HG03571 (cell line): ENCODE results near the gene CACNA1B.
"Not testable (repeated sequence)": the region's sequence is repeated elsewhere in the genome, so short reads cannot be mapped to it uniquely, and the experiment has no call there.

Source experiments
- ATAC-seq: cut with Tn5 transposase; IDR thresholded peaks from one replicate; pipeline ENCODE4 v1.9.1; 2021; ENCODE audit not compliant: unreplicated experiment

The CACNA1B gene

DNA sequence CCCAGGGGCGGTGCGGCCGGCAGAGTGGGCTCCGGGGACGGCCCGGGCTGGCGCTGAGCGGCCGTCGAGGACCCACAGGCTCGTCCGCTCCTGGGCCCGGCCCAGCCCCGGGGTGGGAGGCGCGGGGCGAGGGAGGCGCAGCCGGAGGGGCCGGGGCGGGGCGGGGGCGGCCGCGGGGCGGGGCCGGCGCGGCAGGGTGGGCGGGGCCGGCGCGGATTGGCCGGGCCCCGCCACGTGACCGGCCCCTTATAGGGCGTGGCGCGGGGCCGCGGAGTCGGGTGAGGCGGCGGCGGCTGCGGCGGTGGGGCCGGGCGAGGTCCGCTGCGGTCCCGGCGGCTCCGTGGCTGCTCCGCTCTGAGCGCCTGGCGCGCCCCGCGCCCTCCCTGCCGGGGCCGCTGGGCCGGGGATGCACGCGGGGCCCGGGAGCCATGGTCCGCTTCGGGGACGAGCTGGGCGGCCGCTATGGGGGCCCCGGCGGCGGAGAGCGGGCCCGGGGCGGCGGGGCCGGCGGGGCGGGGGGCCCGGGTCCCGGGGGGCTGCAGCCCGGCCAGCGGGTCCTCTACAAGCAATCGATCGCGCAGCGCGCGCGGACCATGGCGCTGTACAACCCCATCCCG, at the start of gene CACNA1B:
Gene CACNA1B (plus strand): TSS at position 277 of the 617 bp plus-strand sequence. CDS start 152 bp downstream, at position 429.
- ATAC-seq = not testable (repeated sequence)

DNA sequence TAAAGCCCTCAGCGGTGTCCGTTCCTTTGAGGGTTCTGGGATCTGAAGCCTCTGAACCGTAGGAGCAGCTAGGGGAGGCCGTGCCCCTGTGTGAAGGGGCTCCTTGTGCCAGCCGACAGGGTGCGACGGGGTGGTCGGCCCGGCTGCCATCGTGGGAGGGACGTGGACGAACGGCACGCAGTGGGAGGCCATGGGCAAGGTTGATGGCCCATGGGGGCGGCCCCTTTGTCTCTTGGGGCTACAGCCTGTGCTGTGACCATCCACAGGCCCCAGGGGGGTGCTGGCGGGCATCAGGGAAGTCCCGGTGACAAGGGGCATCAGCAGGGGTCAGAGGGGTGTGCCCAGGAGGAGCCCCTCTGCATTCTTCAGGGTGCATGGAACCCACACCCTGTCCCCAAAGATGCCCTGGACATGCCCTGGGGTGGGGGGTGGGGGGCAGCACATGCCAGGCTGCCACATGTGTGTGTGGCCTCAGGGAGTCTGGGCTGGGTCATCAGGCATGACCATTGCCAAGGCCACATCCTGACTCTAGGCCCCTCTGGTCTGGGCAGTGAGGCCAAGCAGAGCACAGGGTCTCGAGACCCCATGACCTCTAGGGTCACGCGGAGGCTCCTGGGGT, 49.6 kb upstream of the CACNA1B start:
- no peak for ATAC-seq

DNA sequence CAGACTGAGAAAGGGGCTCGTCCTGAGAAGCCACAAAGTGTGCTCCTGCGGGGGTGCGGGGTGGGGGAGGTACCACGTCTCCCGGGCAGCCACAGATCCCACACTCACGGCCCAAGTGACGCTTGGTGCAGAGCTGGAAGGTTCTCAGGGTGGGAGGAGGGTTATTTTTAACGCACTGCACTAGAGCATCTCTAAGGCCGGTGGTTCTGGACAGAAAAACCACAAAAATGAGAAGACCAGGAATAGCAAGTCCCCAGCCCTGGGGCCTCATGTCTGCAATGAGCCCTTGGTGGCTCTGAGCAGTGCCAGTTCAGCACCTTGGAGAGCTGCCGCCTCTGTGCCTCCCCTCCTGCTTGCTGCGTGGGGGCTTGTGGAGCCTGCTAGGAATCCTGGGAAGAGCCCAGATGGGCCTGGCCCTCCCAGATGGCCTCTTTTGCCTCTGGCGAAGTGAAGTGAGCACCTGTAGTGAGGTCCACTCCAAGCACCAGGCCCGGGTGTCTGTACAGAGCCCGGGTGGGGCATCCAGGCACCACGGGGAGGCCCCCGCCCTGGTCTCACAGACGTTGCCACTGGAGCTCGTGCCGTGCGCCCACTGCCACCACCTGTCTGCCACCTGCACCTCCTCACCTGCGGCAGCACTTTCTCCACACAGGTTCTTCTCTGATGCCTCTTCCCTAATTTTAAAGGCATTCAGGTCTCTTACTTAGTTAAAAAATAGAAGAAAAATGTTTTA, 48.9 kb upstream of the CACNA1B start:
- no peak for ATAC-seq

DNA sequence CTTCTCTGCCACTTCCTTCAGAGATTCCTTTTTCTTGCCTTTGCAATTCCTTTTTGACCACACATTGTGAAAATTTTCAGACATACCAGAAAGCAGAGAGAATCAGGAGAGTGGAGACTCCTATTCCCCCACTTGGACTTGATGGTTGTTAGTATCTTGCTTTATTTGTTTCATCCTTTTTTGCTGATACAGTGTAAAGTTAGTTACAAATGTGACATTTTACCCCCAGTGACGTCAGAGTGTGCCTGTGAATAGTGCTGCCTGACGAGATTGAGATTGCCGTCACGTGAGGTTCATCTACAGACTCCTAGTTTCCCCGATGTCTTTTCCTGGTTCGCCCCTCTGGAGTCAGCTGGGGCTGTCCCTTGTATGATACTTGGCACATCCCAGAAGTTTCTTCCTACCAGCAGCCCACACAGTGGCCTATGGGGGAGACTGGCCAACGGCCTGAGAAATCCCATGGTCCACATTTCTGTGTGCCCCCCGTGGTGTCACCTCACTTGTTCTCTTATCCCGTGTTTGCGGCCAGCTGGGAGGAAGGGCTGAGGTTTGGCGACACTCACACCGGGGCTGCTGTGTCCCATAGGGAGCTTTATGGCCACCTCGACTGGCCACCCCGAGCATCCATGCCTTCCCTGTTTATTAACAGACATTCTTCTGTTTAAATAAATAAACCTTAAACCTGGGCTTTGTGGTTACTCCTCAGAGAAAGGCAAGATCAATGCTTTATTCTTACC, 48.2 kb upstream of the CACNA1B start:
- no peak for ATAC-seq

DNA sequence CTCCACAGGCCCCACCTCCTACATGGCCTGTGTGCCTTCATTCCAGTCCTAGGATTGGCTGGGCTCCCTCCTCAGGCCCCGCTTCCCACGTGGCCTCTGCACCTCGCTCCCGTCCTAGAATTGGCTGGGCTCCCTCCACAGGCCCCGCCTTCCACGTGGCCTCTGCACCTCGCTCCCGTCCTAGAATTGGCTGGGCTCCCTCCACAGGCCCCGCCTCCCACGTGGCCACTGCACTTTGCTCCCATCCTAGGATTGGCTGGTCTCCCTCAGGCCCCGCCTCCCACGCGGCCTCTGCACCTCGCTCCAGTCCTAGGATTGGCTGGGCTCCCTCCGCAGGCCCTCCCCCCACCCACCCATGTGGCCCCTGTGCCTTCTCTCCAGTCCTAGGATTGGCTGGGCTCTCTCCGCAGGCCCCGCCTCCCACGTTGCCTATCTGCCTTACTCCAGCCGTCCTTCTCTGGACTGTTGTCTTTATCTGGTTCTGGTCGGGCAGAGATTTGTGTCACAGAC, 45.3 kb upstream of the CACNA1B start:
- no peak for ATAC-seq

DNA sequence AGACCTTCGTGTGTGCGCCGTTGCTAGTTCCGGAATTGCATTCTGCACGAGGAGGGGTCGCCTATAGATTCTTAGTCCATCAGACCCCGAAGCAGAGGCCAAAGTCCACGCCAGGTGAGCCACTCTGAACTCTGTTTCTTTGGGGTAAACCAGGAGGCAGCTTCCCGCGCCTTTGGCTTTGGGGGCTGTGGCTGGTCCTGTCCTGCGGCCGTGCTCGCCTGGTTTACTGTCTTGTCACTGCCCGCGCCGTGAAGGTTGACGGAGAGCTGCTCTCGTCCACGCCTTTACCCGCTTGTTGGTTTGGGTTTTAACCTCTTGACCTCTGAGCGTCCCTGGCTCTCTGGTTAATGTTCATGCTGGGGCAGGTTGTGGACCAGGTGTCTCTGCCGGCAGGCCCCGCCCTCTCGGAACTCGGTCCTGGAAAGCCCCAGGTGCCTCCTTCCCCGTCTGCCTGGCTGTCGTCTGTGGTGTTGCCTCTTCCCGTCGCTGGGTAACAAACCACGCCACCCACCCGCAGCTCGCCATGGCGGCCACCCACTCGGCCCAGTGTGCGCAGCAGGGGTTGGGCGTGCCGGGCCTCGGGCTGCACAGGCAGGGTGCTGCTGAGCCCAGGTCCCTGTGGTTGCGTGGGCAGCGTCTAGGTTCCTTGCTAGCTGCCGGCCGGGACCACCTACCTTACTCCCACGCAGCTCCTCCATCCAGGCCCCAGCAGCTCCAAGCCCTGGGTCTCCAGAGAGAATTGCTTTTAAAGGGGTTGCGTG, 44.6 kb upstream of the CACNA1B start:
- no peak for ATAC-seq

DNA sequence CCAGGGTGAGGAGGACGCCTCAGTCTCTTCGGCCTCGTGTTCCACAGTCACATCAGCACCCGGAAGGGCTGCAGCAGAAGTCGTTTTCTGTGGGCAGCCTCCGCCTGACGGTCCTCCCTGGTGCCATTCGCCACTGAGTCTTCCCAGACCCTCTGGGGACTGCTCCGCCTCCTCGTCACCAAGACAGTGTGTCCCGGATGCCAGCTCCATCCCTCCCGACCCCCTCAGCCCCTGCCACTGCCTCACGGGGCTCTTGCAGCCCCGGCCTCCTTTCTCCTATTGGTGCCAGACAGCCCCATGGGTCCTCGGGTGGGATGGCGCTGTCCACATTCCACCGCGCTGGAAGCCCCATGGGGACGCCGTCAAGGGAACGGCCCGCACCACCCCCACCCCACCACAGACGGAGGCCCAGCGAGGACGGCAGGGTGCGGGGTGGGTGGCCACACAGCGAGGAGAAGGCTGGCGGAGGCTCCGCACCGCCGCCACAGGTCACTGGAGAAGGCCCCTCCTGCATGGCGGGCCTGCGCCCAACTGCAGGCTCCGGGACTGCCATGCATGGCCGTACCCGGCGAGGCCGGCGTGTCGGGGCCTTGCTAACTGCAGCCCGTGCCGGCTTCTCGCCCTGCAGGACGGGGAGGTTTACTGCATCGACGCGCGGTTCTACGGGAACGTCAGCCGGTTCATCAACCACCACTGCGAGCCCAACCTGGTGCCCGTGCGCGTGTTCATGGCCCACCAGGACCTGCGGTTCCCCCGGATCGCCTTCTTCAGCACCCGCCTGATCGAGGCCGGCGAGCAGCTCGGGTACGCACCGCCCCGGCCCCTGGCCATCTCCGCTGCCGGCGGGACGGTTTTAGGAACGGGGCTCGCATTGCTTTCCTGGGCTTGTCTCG, 43.6 kb upstream of the CACNA1B start:
- ATAC-seq = no peak

DNA sequence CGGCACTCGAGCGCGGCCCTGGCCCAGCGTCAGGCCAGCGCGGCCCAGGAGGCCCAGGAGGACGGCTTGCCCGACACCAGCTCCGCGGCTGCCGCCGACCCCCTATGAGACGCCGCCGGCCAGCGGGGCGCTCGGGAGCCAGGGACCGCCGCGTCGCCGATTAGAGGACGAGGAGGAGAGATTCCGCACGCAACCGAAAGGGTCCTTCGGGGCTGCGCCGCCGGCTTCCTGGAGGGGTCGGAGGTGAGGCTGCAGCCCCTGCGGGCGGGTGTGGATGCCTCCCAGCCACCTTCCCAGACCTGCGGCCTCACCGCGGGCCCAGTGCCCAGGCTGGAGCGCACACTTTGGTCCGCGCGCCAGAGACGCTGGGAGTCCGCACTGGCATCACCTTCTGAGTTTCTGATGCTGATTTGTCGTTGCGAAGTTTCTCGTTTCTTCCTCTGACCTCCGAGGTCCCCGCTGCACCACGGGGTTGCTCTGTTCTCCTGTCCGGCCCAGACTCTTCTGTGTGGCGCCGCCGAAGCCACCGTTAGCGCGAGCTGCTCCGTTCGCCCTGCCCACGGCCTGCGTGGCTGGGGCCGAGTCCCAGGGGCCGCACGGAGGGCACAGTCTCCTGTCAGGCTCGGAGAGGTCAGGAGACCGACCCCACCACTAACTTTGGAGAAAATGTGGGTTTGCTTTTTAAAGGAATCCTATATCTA, 42.6 kb upstream of the CACNA1B start:
- no peak for ATAC-seq

DNA sequence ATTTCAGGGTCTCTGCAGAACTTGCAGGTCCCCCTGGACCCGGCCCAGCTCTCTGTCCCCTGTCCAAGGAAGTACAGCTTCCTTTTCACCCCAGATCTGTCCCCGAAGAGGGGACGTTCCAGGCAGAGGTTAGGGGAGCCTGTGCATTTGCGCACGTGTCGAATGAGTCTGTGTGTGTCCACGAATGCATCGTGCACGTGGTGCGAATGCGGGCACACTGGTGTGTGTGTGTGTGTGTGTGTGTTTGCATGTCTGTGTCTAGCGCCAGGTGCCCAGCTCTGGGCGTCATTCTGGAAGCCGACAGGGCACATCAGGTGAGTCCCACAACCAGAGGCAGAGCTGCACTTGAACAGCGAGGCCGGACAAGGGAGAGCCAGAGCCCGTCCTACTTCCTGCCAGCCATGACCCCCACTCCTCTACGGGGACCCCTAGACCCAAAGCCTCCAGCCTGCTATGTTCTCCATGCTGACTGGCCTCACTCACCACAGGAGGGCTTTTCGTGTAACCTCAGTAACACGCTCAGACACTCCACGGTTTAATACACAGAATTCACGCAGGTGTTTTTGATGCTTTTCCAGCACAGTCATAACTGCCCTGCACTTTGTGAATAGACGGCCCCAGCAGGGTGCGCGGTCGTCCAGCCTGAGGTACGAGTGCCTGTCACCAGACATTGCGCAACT, 41.3 kb upstream of the CACNA1B start:
- no peak for ATAC-seq

DNA sequence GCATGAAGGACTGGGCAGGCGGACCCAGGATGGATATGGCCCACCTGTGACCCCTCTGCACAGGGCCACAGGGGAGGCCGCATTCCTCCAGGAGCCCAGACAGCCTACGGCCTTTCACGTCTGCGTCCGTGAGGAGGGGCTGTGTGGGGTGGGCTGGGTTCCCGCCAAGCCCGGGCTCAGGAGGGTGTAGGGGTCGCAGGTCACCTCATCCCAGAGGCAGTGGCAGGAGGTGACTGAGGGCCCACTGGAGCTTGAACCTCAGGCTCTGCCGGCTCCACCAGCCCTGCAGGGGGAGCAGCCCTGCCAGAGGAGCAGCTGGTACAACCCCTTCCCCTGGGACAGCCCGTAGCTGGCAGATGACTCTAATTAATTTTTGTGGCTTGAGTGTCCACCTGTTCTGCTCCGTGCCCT, 40.7 kb upstream of the CACNA1B start:
- ATAC-seq = no peak

DNA sequence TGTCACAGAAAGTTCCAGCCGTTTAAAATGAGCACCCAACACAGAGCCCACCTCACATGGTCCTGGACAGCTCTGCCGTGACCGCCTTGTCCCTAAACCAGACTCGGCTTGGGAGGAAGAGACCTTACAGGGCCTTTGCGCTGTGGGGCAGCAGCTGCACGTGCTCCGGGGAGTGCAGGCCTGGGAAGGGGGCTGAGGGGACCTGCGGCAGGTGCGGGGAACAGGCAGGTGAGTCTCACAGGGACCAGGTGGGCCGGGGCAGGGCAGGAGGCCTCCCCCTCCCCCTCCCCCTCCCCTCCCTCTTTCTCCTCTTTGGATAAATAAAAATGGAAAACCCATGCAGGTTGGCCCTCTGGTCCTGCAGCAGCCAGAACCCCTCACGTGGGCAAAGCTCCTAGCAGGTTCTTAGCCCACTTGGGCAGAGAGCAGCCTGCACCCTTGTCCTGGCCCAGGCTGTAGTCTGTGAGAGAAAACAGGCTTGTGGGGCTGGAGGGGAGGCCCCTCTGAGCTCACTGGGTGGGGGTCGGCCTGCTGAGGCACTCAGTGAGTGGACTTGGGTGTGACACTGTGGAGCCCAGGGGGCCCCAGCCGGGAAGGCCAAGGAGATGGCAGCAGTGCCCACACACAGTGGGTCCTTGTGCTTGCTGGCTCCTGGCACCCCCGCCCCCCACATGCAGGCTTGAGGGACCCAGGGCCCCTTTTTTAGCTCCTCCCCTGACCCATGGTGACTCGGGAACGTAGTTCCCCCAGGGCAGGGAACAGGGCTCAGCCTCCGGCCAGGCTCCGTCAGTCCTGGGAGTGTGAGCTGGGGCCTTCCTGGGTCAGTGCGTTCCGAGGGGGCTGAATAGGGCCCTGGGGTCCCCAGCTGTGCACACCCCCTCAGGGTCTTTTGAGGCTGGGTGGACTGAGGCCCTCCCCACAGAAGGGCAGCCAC, 40.0 kb upstream of the CACNA1B start:
- no peak for ATAC-seq

DNA sequence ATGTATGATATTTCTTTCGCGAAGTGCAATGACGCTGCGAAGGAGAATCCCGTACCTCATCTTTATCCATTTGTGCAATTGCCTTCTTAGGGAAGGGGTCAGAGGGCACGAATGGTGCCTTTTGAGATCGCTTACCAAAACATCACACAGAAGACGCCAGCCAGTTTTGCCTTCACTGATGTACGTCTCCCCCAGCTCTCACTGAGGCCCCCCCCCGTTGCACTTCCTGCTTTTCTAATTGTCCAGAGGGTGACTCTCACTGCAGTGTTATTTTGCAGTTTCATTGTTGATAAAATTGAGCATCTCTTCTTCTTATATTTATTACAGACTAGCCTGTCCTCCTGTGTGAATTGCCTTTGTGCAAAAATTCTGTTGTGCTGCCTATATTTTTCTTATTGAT, 39.0 kb upstream of the CACNA1B start:
- ATAC-seq = no peak

DNA sequence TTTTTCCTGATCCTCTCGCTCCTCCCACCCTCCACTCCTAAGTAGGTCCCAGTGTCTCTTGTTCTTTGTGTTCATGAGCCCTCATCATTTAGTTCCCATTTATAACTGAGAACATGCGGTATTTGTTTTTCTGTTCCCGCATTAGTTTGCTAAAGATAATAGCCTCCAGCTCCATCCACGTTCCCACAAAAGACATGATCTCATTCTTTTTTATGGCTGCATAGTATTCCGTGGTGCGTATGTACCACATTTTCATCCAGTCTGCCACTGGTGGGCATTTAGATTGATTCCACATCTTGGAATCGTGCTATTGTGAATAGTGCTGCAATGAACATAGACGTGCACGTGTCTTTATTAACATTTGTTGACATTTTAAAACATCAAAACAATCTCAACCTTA, 34.2 kb upstream of the CACNA1B start:
- no peak for ATAC-seq

DNA sequence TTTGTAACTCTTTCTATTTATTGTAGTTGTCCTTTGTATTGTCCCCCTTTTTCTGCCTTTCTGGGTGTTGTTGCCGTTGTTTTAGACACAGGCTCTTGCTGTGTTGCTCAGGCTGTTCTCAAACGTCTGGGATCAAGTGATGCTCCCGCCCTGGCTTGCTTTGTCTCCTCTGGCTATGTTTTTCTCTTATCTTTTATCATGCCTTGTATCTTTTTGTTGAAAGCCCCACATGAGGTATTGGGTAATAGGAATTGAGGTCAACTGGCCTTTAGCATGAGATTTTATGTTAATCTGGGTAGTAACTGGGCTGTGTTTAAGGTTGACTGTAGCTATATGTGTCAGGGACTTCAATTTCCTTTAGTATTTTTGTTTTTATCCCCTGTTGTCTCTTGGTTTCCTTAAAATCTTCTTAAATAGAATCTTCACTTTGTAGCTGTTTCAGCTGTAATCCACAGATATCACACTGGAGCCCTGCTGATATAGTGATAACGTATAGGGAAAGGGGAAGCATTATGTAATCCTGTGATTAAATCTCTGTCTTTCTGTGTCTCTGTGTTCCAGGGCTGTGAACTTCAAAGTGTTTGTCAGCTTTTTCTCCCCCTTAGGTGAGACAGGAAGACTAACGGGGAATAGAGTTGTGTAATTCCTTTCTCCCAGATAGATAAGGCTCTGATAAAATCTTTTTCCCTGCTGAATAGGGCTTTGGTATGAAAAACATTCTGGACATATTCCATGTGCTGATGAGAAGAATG, 25.9 kb upstream of the CACNA1B start:
- ATAC-seq = no peak

DNA sequence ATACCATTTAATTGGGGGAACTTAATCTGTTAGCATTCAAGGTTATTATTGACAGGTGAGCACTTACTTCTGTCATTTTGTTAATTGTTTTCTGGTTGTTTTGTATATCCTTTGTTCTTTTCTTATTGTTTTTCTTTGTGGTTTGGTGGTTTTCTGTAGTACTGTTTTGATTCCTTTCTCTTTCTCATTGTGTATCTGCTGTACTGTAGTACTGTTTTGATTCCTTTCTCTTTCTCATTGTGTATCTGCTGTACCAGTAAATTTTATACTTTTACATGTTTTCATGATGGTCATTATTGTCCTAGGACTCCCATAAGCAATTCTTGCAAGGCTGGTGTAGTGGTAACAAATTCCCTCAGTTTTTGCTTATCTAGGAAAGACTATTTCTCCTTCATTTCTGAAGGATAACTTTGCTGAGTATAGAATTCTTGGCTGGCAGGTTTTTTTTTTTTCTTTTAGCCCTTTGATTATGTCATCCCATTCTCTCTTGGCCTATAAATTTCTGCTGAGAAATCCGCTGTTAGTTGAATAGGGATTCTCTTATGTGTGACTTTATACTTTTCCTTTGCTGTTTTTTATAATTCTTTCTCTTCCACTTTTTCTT, 24.1 kb upstream of the CACNA1B start:
- no peak for ATAC-seq

DNA sequence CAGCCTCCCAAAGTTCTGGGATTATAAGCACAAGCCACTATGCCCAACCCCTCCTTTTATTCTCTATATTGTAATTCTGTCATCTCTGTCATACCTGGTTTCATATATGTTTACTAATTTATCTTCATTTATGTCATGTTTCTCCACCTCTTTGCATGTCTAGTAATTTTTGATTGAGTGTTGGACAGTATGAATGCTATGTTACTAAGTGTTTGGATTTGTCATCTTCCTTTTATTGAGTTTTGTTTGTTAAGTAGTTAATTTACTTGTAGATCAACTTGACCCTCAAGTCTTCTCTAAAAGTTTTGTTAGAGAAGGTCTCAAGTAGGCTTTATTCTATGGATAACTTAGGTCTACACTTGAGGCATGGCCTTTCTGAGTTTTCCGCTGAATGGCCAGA, 17.2 kb upstream of the CACNA1B start:
- ATAC-seq = no peak
